Measurements from ENCODE around the gene PLXNA4. TPM values are rescaled to one million over a fixed set of nuclear protein-coding genes. Genes with fewer than 3 reads are reported as not detected.
A peak's percentile ranks its signal among the peaks of the same experiment; 100 is the strongest.

Gene PLXNA4
- total RNA-seq, 2 experiments from 2014 or later, result 0.18 to 0.70 TPM

DNA sequence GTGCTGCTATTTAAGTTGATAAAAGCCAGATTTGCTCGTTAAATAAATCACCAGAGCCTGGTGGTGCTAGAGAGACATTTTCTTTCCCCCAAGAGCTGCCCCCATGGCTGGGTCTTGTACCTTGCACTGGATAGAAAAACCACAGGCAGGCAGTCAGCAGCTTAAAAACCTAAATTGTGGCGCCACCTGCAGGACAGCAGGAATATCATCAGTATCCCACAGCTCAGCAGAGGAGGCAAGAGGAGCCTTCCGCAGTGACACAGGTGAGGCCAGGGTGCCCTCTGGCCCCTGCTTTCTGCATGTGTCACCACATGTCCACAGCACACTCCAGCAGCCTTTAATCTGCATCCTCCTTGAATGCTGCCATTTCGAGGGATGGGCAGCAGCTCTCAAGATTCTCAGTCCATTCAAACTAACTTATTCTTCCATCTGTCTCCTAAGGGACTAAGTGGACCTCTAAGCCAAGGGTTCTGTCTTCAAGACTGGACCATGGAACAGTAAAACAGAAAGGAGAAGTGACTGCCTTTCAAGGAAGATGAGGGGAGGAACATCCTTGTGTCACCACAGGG, 4.5 kb upstream of the PLXNA4 start:
- ATAC-seq (peak; percentile 81), DNase-seq (peak; percentile 85)
- Mint-ChIP-seq H3K9me3 (no peaks in the 10 kb centered on the region), H3K4me1 (ENCODE audit: low read depth) (no peaks in the 10 kb centered on the region), H3K27ac (no peak overlapping the region), H3K36me3 (ENCODE audit: low read depth) (no peaks in the 10 kb centered on the region), H3K4me3 (no peak overlapping the region), H3K27me3 (peaks cover 21% of the 10 kb centered on the region)
- ChIA-PET CTCF (interaction anchor here (0.7 to 10.9 kb wide), 71 partner anchors 8 to 891 kb away, joined by 3 to 117 read pairs (median 4); no protein-coding TSS in a partner anchor), POLR2A (interaction anchor here (0.6 kb wide), 1 partner anchor 11 kb away, joined by 3 read pairs; no protein-coding TSS in a partner anchor)
- peak; percentile 87 for TF ChIP-seq CTCF (IDR thresholded peaks at IDR 0.05)
- intact Hi-C loops (cut with micrococcal nuclease), result loop anchor here (1.0 to 2.0 kb wide), 2 partner anchors 186 to 262 kb away; no protein-coding TSS in a partner anchor

GRCh38 chr7:132580277-132580676, 4.0 kb upstream of the PLXNA4 start:
- Mint-ChIP-seq H3K27me3 (peaks cover 26% of the 10 kb centered on the region), H3K9me3 (no peaks in the 10 kb centered on the region), H3K4me3 (no peak overlapping the region), H3K27ac (no peak overlapping the region), H3K4me1 (ENCODE audit: low read depth) (peaks cover 2% of the 10 kb centered on the region), H3K36me3 (ENCODE audit: low read depth) (no peaks in the 10 kb centered on the region)
- no peak for TF ChIP-seq CTCF (IDR thresholded peaks at IDR 0.05)
- ATAC-seq, result peak; percentile 24
- DNase-seq, result peak; percentile 21
- CTCF ChIA-PET, result interaction anchor here (0.7 to 10.9 kb wide), 71 partner anchors 9 to 890 kb away, joined by 3 to 117 read pairs (median 4); no protein-coding TSS in a partner anchor
- intact Hi-C loops (cut with micrococcal nuclease), result loop anchor here (1.0 to 2.0 kb wide), 2 partner anchors 185 to 262 kb away; no protein-coding TSS in a partner anchor
- POLR2A ChIA-PET, result interaction anchor here (0.6 kb wide), 1 partner anchor 11 kb away, joined by 3 read pairs; no protein-coding TSS in a partner anchor

DNA sequence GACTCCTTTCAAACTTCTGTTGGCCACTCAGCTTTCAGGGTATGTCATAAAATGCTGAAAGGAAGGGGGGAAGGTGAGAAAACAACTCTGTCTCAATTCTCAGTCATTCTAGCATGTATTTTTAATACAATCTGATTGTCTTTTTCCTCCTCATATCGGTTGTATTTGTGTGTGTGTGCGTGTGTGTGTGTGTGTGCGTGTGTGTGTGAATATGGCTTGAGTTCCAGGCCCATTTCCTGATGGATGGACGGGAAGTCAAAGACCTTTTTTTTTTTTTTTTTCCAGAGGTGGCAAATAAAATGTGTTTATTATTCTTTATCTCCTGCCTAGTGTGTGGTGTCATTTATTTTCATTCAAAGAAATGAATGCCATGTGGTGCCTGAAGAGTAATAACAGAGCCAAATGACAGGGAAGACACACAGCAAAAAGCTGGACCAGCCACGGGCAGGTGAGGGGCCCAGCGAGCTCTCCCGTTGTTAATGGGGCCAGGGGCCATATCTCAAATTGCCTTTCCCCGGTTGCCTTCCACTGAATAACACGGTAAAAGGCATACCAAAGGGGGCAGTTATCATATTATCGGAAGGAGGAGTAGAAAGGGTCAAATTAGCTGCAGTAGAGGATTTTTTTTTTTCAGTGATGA, 3.1 kb upstream of the PLXNA4 start:
- Mint-ChIP-seq H3K27me3 (peaks cover 33% of the 10 kb centered on the region), H3K36me3 (ENCODE audit: low read depth) (no peaks in the 10 kb centered on the region), H3K4me3 (no peak overlapping the region), H3K27ac (no peak overlapping the region), H3K4me1 (ENCODE audit: low read depth) (peaks cover 9% of the 10 kb centered on the region), H3K9me3 (no peaks in the 10 kb centered on the region)
- intact Hi-C loops (cut with micrococcal nuclease), result no loop called here
- POLR2A ChIA-PET, result no interaction called here
- TF ChIP-seq CTCF (IDR thresholded peaks at IDR 0.05), result no peak
- ATAC-seq (no peak), DNase-seq (no peak)
- CTCF ChIA-PET, result interaction anchor here (1.1 to 10.9 kb wide), 9 partner anchors 10 to 270 kb away, joined by 3 to 117 read pairs (median 16); no protein-coding TSS in a partner anchor

DNA sequence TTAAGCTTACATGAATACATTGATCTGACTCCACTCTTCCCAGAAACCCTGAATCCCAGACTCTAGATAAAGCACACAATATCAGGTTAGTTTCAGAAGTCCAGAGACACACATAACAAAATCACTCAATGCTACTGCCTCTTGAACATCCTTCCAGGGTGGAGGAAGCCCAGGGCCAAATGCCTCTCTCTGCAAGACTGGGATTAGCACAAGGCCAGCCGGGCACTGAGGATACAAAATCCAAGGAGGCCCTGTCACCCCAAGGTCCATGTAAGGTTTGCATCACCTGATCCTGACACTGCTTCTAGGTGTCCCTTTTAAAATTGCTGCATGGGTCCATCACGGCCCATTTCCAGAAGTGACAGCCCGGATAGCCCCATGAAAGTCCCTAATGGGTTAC, 2.6 kb upstream of the PLXNA4 start:
- POLR2A ChIA-PET, result no interaction called here
- Mint-ChIP-seq H3K27me3 (peaks cover 38% of the 10 kb centered on the region), H3K4me1 (ENCODE audit: low read depth) (peaks cover 15% of the 10 kb centered on the region), H3K36me3 (ENCODE audit: low read depth) (no peaks in the 10 kb centered on the region), H3K27ac (no peak overlapping the region), H3K9me3 (no peaks in the 10 kb centered on the region), H3K4me3 (no peak overlapping the region)
- DNase-seq, result no peak
- CTCF ChIA-PET, result interaction anchor here (1.1 to 10.9 kb wide), 5 partner anchors 9 to 263 kb away, joined by 3 to 117 read pairs (median 22); no protein-coding TSS in a partner anchor
- no peak for ATAC-seq
- no peak for TF ChIP-seq CTCF (IDR thresholded peaks at IDR 0.05)
- intact Hi-C loops (cut with micrococcal nuclease), result no loop called here

GRCh38 chr7:132578050-132578370, 1.7 kb upstream of the PLXNA4 start:
- POLR2A ChIA-PET, result interaction anchor here (1.2 kb wide), 1 partner anchor 21 kb away, joined by 4 read pairs; no protein-coding TSS in a partner anchor
- no peak overlapping the region for H3K27ac Mint-ChIP-seq
- intact Hi-C loops (cut with micrococcal nuclease), result no loop called here
- H3K36me3 Mint-ChIP-seq (ENCODE audit: low read depth), result no peaks in the 10 kb centered on the region
- no peak for ATAC-seq
- DNase-seq, result no peak
- peaks cover 46% of the 10 kb centered on the region for H3K27me3 Mint-ChIP-seq
- H3K9me3 Mint-ChIP-seq, result no peaks in the 10 kb centered on the region
- no peak for TF ChIP-seq CTCF (IDR thresholded peaks at IDR 0.05)
- H3K4me1 Mint-ChIP-seq (ENCODE audit: low read depth), result peaks cover 20% of the 10 kb centered on the region
- CTCF ChIA-PET, result interaction anchor here (1.1 to 10.9 kb wide), 3 partner anchors 13 to 258 kb away, joined by 3 to 117 read pairs (median 110); no protein-coding TSS in a partner anchor
- H3K4me3 Mint-ChIP-seq, result peak overlapping the region; percentile 34

Measured in activated CD8-positive, alpha-beta T cell treated with anti-CD3 and anti-CD28 coated beads for 36 hours (primary cell).